DND-41 (cell line): ENCODE measurements around the gene EPHA1.

Experiments
- ATAC-seq: fragments of 200-7000 bp; cut with Tn5 transposase; 3 replicates; pipeline ENCODE4 v1.9.1; 2021; ENCODE audit warnings: low read depth; ENCODE audit not compliant: insufficient read depth
- DNase-seq: peaks from one replicate; pipeline ENCODE4 v3.0.0-alpha.2; 2020
- H2AFZ ChIP-seq: 2 replicates; pipeline ENCODE4 v1.6.0; 2012; ENCODE audit warnings: low read depth, low read length
- H3K27ac ChIP-seq: 2 replicates; pipeline ENCODE4 v1.5.1; 2012; ENCODE audit warnings: low read length, inconsistent platforms
- H3K27me3 ChIP-seq: fragments of 200-600 bp; sonication (generic); 2 replicates; pipeline ENCODE4 v1.6.0; 2012; ENCODE audit warnings: low read length, mild to moderate bottlenecking, inconsistent platforms; ENCODE audit not compliant: insufficient read depth, poor library complexity
- H3K36me3 ChIP-seq: 2 replicates; pipeline ENCODE4 v1.5.1; 2012; ENCODE audit warnings: low read length, inconsistent platforms; ENCODE audit not compliant: insufficient read depth
- H3K4me1 ChIP-seq: 2 replicates; pipeline ENCODE4 v1.5.1; 2012; ENCODE audit warnings: mild to moderate bottlenecking, low read length; ENCODE audit not compliant: insufficient read depth
- H3K4me2 ChIP-seq: 2 replicates; pipeline ENCODE4 v1.6.0; 2012; ENCODE audit warnings: mild to moderate bottlenecking, moderate library complexity, low read length, inconsistent platforms; ENCODE audit not compliant: insufficient read depth
- H3K4me3 ChIP-seq, 2 experiments: fragments of 200-600 bp in 1 of 2; shearing (Covaris generic) in 1 of 2; 2 replicates each; pipeline ENCODE4 v1.5.1; 2012 to 2016; ENCODE audit warnings: inconsistent platforms in 2 of 2, low read length in 2 of 2, mild to moderate bottlenecking in 2 of 2, low read depth in 1 of 2, moderate library complexity in 1 of 2
- H3K79me2 ChIP-seq: 2 replicates; pipeline ENCODE4 v1.6.0; 2012; ENCODE audit warnings: low read length, inconsistent platforms; ENCODE audit not compliant: insufficient read depth
- H3K9ac ChIP-seq: 2 replicates; pipeline ENCODE4 v1.6.0; 2012; ENCODE audit warnings: low read depth, mild to moderate bottlenecking, inconsistent platforms, low read length, moderate library complexity
- H3K9me3 ChIP-seq: 2 replicates; pipeline ENCODE4 v1.5.1; 2012; ENCODE audit warnings: low read length, moderate library complexity, mild to moderate bottlenecking, inconsistent platforms; ENCODE audit not compliant: insufficient read depth, severe bottlenecking
- H4K20me1 ChIP-seq: 2 replicates; pipeline ENCODE4 v1.6.0; 2012; ENCODE audit warnings: low read length; ENCODE audit not compliant: insufficient read depth
- CTCF ChIP-seq: IDR thresholded peaks from 2 replicates; pipeline ENCODE4 v1.5.1; 2012; ENCODE audit warnings: borderline replicate concordance, low read length, moderate library complexity, mild to moderate bottlenecking; ENCODE audit not compliant: poor library complexity, severe bottlenecking; ENCODE audit errors: extremely low read depth
- EZH2 ChIP-seq: IDR thresholded peaks from 3 replicates; pipeline ENCODE4 v1.6.1; 2012; ENCODE audit warnings: borderline replicate concordance, low read depth, mild to moderate bottlenecking, moderate library complexity, low read length, inconsistent platforms; ENCODE audit not compliant: severe bottlenecking

The EPHA1 gene

GRCh38 chr7:143455942-143456341 lies 47.3 kb upstream of the EPHA1 start:
- H4K20me1 ChIP-seq = no peaks in the 10 kb centered on the region
- DNase-seq (no peak), ATAC-seq (no peak)
- H3K4me1 ChIP-seq = no peaks in the 10 kb centered on the region
- H3K4me3 ChIP-seq = no peak overlapping the region
- H3K9me3 ChIP-seq = no peaks in the 10 kb centered on the region
- H3K79me2 ChIP-seq = no peaks in the 10 kb centered on the region
- no peak overlapping the region for H3K9ac ChIP-seq
- peaks cover 31% of the 10 kb centered on the region for H3K27me3 ChIP-seq
- H3K36me3 ChIP-seq = no peaks in the 10 kb centered on the region
- H3K4me2 ChIP-seq = no peak overlapping the region
- no peak overlapping the region for H2AFZ ChIP-seq
- H3K27ac ChIP-seq = no peak overlapping the region
- TF ChIP-seq CTCF (no peak), EZH2 (no peak)

- Histone ChIP-seq H4K20me1 (no peaks in the 10 kb centered on the region), H3K9ac (no peak overlapping the region)
These were observed 46.8 kb upstream of the EPHA1 start for GRCh38 chr7:143455491-143455890.

GRCh38 chr7:143454091-143454680 lies 45.5 kb upstream of the EPHA1 start:
- Histone ChIP-seq H3K4me2 (no peak overlapping the region), H3K4me3 (no peak overlapping the region), H3K27me3 (peaks cover 31% of the 10 kb centered on the region), H3K4me1 (no peaks in the 10 kb centered on the region), H4K20me1 (no peaks in the 10 kb centered on the region), H3K9ac (no peak overlapping the region), H2AFZ (no peak overlapping the region), H3K79me2 (no peaks in the 10 kb centered on the region), H3K9me3 (no peaks in the 10 kb centered on the region), H3K27ac (no peak overlapping the region), H3K36me3 (no peaks in the 10 kb centered on the region)
- DNase-seq (no peak), ATAC-seq (no peak)
- TF ChIP-seq EZH2 = no peak
- TF ChIP-seq CTCF = no peak

More at GRCh38 chr7:143455491-143455890, 46.8 kb upstream of the EPHA1 start:
- no peak for DNase-seq
- Histone ChIP-seq H2AFZ (no peak overlapping the region), H3K27me3 (peaks cover 31% of the 10 kb centered on the region), H3K36me3 (no peaks in the 10 kb centered on the region), H3K79me2 (no peaks in the 10 kb centered on the region), H3K4me1 (no peaks in the 10 kb centered on the region), H3K4me3 (no peak overlapping the region), H3K4me2 (no peak overlapping the region), H3K9me3 (no peaks in the 10 kb centered on the region), H3K27ac (no peak overlapping the region)
- TF ChIP-seq CTCF (no peak), EZH2 (no peak)
- ATAC-seq = no peak

- H4K20me1 ChIP-seq = no peaks in the 10 kb centered on the region
- H3K4me1 ChIP-seq = no peaks in the 10 kb centered on the region
- H3K27me3 ChIP-seq = peaks cover 30% of the 10 kb centered on the region
- no peak overlapping the region for H3K4me2 ChIP-seq
- no peak overlapping the region for H3K27ac ChIP-seq
- H3K9me3 ChIP-seq = no peaks in the 10 kb centered on the region
- H3K36me3 ChIP-seq = no peaks in the 10 kb centered on the region
- H3K79me2 ChIP-seq = no peaks in the 10 kb centered on the region
- no peak overlapping the region for H3K9ac ChIP-seq
- TF ChIP-seq CTCF = no peak
- TF ChIP-seq EZH2 = no peak
- DNase-seq (no peak), ATAC-seq (no peak)
- H3K4me3 ChIP-seq = no peak overlapping the region
- H2AFZ ChIP-seq = no peak overlapping the region
These were observed 43.8 kb upstream of the EPHA1 start for GRCh38 chr7:143452495-143452894.
